ENCODE measurements around the gene DGCR2. TPM values are rescaled to one million over a fixed set of nuclear protein-coding genes. Genes with fewer than 3 reads are reported as not detected.
"Not testable (repeated sequence)": the region's sequence is repeated elsewhere in the genome, so short reads cannot be mapped to it uniquely, and the experiment has no call there.

DGCR2 gene
- total RNA-seq, 2 experiments from 2014 or later, result 20.5 to 22.2 TPM

GRCh38 chr22:19011075-19011474 lies 111.1 kb downstream of the DGCR2 start:
- Mint-ChIP-seq H3K27me3 (peaks cover 24% of the 10 kb centered on the region), H3K4me3 (no peak overlapping the region), H3K4me1 (no peaks in the 10 kb centered on the region), H3K9me3 (no peaks in the 10 kb centered on the region), H3K27ac (no peak overlapping the region), H3K36me3 (no peaks in the 10 kb centered on the region)
- DNase-seq, result no peak

GRCh38 chr22:19005905-19006304 lies 116.3 kb downstream of the DGCR2 start:
- Mint-ChIP-seq H3K4me3 (no peak overlapping the region), H3K9me3 (no peaks in the 10 kb centered on the region), H3K27me3 (peaks cover 24% of the 10 kb centered on the region), H3K4me1 (no peaks in the 10 kb centered on the region), H3K36me3 (no peaks in the 10 kb centered on the region), H3K27ac (no peak overlapping the region)
- no peak for DNase-seq

DNA sequence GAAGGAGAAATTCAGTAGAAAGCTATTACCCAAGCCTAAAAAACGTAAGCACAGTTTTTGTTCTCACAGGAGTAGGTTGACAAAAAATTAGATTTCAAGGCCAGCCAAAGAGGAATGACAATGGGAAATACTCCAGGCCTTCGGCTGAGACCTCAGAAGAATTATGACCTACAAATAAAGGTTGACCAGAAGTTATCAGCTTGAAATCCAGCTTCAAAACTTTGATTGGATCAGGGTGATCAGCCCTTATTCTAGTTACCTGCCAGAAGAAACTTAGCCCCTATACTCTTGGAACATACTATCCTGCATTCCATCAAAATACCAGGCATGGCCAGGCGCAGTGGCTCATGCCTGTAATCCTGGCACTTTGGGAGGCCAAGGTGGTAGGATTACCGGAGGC lies 117.7 kb downstream of the DGCR2 start:
- no peak overlapping the region for H3K4me3 Mint-ChIP-seq
- H3K9me3 Mint-ChIP-seq, result no peaks in the 10 kb centered on the region
- no peaks in the 10 kb centered on the region for H3K4me1 Mint-ChIP-seq
- H3K36me3 Mint-ChIP-seq, result no peaks in the 10 kb centered on the region
- H3K27ac Mint-ChIP-seq, result no peak overlapping the region
- H3K27me3 Mint-ChIP-seq, result peaks cover 20% of the 10 kb centered on the region
- DNase-seq, result no peak

GRCh38 chr22:19003508-19003907 lies 118.7 kb downstream of the DGCR2 start:
- DNase-seq, result no peak
- H3K27ac Mint-ChIP-seq, result no peak overlapping the region
- H3K4me3 Mint-ChIP-seq, result no peak overlapping the region
- peaks cover 20% of the 10 kb centered on the region for H3K27me3 Mint-ChIP-seq
- no peaks in the 10 kb centered on the region for H3K9me3 Mint-ChIP-seq
- H3K36me3 Mint-ChIP-seq, result no peaks in the 10 kb centered on the region
- H3K4me1 Mint-ChIP-seq, result no peaks in the 10 kb centered on the region

- H3K4me3 Mint-ChIP-seq, result no peak overlapping the region
- H3K9me3 Mint-ChIP-seq, result no peaks in the 10 kb centered on the region
- no peak for DNase-seq
- H3K27me3 Mint-ChIP-seq, result peaks cover 23% of the 10 kb centered on the region
- H3K27ac Mint-ChIP-seq, result no peak overlapping the region
- no peaks in the 10 kb centered on the region for H3K36me3 Mint-ChIP-seq
- no peaks in the 10 kb centered on the region for H3K4me1 Mint-ChIP-seq
Measured at GRCh38 chr22:19002684-19003038, 119.6 kb downstream of the DGCR2 start.

DNA sequence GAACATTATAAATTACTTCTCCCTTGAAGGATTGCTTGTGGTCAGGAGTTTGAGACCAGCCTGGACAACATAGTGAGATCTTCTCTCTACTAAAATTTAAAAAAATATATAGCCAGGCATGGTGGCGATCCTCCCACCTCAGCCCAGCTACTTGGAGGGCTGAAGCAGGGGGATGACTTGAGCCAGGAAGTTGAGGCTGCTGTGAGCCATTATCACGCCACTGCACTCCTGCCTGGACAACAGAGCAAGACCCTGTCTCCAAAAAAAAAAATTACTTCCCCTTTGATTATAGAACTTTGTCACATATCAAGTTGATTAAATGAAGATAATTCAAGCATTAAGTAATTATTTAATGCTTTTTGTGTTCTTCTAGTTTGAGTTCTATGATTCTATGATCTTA lies 121.0 kb downstream of the DGCR2 start:
- H3K4me3 Mint-ChIP-seq, result no peak overlapping the region
- H3K36me3 Mint-ChIP-seq, result no peaks in the 10 kb centered on the region
- peaks cover 26% of the 10 kb centered on the region for H3K27me3 Mint-ChIP-seq

DNA sequence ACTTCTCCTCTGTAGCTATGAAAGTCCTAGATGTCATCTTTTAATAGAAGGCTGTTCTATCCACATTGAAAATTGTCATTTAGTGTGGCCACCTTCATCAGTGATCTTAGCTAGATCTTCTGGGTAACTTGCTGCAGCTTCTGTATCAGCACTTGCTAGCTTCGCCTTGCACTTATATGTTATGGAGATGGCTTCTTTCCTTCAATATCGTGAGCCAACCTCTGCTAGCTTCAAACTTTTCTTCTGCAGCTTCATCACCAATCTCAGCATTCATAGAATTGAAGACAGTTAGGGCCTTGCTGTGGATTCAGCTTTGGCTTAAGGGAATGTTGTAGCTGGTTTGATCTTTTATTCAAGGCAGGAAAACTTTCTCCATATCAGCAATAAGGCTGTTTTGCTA lies 122.1 kb downstream of the DGCR2 start:
- not testable (repeated sequence) for H3K27ac Mint-ChIP-seq, H3K4me3 Mint-ChIP-seq, H3K4me1 Mint-ChIP-seq, DNase-seq, H3K36me3 Mint-ChIP-seq, H3K9me3 Mint-ChIP-seq
- H3K27me3 Mint-ChIP-seq, result peaks cover 29% of the 10 kb centered on the region

More for the DNA sequence above, 121.0 kb downstream of the DGCR2 start:
- DNase-seq, result no peak
- Mint-ChIP-seq H3K27ac (no peak overlapping the region), H3K4me1 (no peaks in the 10 kb centered on the region), H3K9me3 (no peaks in the 10 kb centered on the region)

DNA sequence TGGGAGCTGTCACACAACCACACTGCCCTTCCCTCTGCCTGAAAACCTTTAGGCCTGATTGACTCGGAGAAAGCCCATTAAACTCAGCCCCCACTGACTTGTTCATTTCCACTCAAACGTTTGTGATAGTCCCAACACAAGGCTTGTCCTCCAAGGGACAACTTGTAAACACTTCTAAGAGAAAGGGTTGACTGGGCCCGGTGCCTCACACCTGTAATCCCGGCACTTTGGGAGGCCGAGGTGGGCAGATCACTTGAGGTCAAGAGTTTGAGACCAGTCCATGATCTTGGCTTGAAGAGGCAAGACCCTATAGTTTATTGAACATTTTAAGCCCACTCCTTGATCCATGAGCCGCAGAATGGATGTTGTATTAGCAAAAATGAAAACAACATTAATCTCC lies 122.8 kb downstream of the DGCR2 start:
- no peaks in the 10 kb centered on the region for H3K36me3 Mint-ChIP-seq
- no peaks in the 10 kb centered on the region for H3K9me3 Mint-ChIP-seq
- H3K27me3 Mint-ChIP-seq, result peaks cover 25% of the 10 kb centered on the region
- no peak overlapping the region for H3K27ac Mint-ChIP-seq
- H3K4me1 Mint-ChIP-seq, result no peaks in the 10 kb centered on the region
- no peak for DNase-seq
- no peak overlapping the region for H3K4me3 Mint-ChIP-seq

GRCh38 chr22:18999008-18999407 lies 123.2 kb downstream of the DGCR2 start:
- peak; percentile 29 for DNase-seq
- H3K4me3 Mint-ChIP-seq, result no peak overlapping the region
- peaks cover 20% of the 10 kb centered on the region for H3K27me3 Mint-ChIP-seq
- no peaks in the 10 kb centered on the region for H3K9me3 Mint-ChIP-seq
- no peak overlapping the region for H3K27ac Mint-ChIP-seq
- no peaks in the 10 kb centered on the region for H3K4me1 Mint-ChIP-seq
- no peaks in the 10 kb centered on the region for H3K36me3 Mint-ChIP-seq

GRCh38 chr22:18997925-18998315 lies 124.3 kb downstream of the DGCR2 start:
- DNase-seq, result no peak
- H3K27ac Mint-ChIP-seq, result no peak overlapping the region
- no peak overlapping the region for H3K4me3 Mint-ChIP-seq
- H3K36me3 Mint-ChIP-seq, result no peaks in the 10 kb centered on the region
- peaks cover 21% of the 10 kb centered on the region for H3K27me3 Mint-ChIP-seq
- no peaks in the 10 kb centered on the region for H3K4me1 Mint-ChIP-seq
- no peaks in the 10 kb centered on the region for H3K9me3 Mint-ChIP-seq

GRCh38 chr22:18997306-18997924 lies 124.8 kb downstream of the DGCR2 start:
- no peaks in the 10 kb centered on the region for H3K9me3 Mint-ChIP-seq
- peaks cover 17% of the 10 kb centered on the region for H3K27me3 Mint-ChIP-seq
- H3K4me1 Mint-ChIP-seq, result no peaks in the 10 kb centered on the region
- H3K36me3 Mint-ChIP-seq, result no peaks in the 10 kb centered on the region
- no peak overlapping the region for H3K27ac Mint-ChIP-seq
- no peak for DNase-seq
- H3K4me3 Mint-ChIP-seq, result no peak overlapping the region

DNA sequence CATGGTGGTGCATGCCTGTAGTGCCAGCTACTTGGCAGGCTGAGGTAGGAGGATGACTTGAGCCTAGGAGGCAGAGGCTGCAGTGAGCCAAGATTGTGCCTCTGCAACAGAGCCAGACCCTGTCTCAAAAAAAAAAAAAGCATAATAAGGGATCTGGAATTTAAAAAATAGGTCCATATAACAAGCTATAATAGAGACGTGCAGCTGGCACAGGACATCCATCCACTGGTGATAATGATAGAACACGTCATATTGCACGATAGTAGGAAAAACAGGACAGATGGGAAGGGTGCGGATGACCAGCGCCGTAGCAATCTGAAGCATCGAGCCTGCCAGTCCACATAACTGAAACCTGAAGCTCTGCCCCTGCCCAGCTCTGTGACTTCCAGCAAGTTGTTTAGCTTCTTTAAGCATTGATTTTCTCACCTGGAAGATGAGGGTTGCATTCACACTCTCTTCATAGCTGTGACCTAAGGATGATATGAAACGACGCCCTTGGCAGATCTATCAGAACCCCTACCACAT lies 125.8 kb downstream of the DGCR2 start:
- no peak for DNase-seq
- H3K4me3 Mint-ChIP-seq, result no peak overlapping the region
- H3K27me3 Mint-ChIP-seq, result peaks cover 13% of the 10 kb centered on the region
- no peaks in the 10 kb centered on the region for H3K9me3 Mint-ChIP-seq
- H3K36me3 Mint-ChIP-seq, result no peaks in the 10 kb centered on the region
- H3K4me1 Mint-ChIP-seq, result no peaks in the 10 kb centered on the region
- H3K27ac Mint-ChIP-seq, result no peak overlapping the region

DNA sequence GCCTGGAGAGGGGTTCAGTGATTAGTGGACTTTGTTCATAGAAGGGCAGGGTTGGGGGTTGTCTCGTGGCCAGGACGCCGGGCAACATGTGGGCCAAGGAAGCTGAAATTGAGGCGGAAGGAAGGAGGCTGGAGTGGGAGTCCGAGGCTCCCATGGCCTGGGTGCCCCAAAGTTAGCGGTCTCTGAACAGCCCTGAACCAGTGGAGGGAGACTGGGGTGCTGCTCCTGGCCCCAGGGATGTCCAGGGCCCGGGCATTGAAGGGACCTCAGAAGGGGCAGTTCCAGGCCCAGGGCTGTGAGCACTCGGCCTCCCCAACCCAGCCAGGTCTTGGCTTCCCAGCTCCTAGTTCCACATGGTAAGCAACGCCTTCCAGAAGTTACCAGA lies 126.9 kb downstream of the DGCR2 start:
- Mint-ChIP-seq H3K4me3 (no peak overlapping the region), H3K9me3 (no peaks in the 10 kb centered on the region), H3K4me1 (no peaks in the 10 kb centered on the region), H3K27ac (no peak overlapping the region), H3K27me3 (peaks cover 13% of the 10 kb centered on the region), H3K36me3 (no peaks in the 10 kb centered on the region)
- no peak for DNase-seq

DNA sequence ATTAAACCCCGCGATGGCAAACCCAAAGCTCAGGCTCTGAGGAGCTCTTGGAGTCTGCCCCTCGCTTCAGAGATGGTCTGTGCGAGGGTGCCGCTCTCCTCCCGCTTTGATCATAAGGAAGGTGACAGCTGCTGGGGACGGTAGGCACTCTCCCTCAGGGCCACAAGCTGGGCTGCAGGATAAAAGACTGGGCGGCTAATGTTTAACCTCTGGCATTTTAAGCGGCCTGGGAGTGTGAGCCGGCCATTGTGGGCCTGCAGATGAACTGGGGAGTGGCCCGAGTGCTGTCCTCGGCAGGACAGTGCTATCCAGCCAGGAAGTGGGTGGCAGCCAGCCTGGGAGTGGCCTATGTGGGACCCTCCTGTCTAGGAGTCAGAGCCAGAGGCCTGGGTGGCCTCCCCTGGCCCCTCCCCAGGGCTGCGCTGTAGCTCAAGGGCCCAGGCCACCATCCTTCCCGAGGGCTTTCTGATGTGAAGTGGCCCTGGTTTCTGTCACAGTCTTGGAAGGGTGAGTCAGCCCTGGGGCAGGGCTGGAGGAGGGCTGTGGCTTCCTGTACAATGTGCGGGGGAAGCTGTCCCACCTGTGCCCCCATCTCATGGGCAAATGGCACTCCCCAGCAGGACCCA lies 127.4 kb downstream of the DGCR2 start:
- H3K27ac Mint-ChIP-seq, result no peak overlapping the region
- peaks cover 13% of the 10 kb centered on the region for H3K27me3 Mint-ChIP-seq
- no peaks in the 10 kb centered on the region for H3K9me3 Mint-ChIP-seq
- no peak for DNase-seq
- no peaks in the 10 kb centered on the region for H3K4me1 Mint-ChIP-seq
- H3K4me3 Mint-ChIP-seq, result no peak overlapping the region
- no peaks in the 10 kb centered on the region for H3K36me3 Mint-ChIP-seq

DNA sequence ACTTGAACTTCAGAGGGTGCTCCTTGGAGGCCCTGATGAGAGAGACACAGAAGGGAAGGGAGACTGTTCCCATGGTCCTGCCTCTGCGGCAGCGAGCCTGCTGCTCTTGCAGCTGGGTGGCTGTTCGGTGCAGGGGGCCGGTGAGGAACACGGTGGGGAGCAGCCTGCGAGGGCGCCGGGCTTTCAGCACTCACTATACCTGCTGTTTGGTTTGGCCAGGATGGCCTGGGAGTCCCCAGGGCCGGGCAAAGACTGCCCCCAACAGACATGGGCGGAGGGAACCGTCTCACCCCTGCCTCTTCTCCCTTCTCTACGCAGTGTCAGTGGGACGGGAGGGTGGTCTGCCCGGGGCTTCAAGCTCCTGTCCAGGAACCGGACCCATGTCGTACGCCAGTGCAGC lies 128.2 kb downstream of the DGCR2 start:
- Mint-ChIP-seq H3K36me3 (no peaks in the 10 kb centered on the region), H3K9me3 (no peaks in the 10 kb centered on the region), H3K4me1 (no peaks in the 10 kb centered on the region), H3K4me3 (no peak overlapping the region), H3K27ac (no peak overlapping the region), H3K27me3 (peaks cover 13% of the 10 kb centered on the region)
- DNase-seq, result no peak

GRCh38 chr22:18992543-18993198 lies 129.5 kb downstream of the DGCR2 start:
- Mint-ChIP-seq H3K4me1 (no peaks in the 10 kb centered on the region), H3K4me3 (no peak overlapping the region), H3K27ac (no peak overlapping the region), H3K9me3 (no peaks in the 10 kb centered on the region), H3K27me3 (peaks cover 11% of the 10 kb centered on the region), H3K36me3 (no peaks in the 10 kb centered on the region)
- DNase-seq, result no peak
